Measurements from ENCODE around the gene GRN.
"Not testable (repeated sequence)": the region's sequence is repeated elsewhere in the genome, so short reads cannot be mapped to it uniquely, and the experiment has no call there.

The GRN gene

GRCh38 chr17:44362459-44362948 is 17.4 kb downstream of the GRN start:
- DNase-seq: no peak

- no peak for DNase-seq
These were observed 18.0 kb downstream of the GRN start for GRCh38 chr17:44362949-44363612.

- peak; percentile 41 for DNase-seq
These were observed 18.6 kb downstream of the GRN start, which contains the start of gene FAM171A2 for GRCh38 chr17:44363613-44364159. Gene FAM171A2 (minus strand): TSS chr17:44363853. CDS start chr17:44363714, 139 bp downstream.

- DNase-seq: not testable (repeated sequence)
These were observed 19.9 kb downstream of the GRN start for GRCh38 chr17:44365051-44365450.

GRCh38 chr17:44367231-44367979 is 22.3 kb downstream of the GRN start:
- DNase-seq: no peak

GRCh38 chr17:44368391-44369243 is 23.5 kb downstream of the GRN start:
- not testable (repeated sequence) for DNase-seq

- DNase-seq: not testable (repeated sequence)
These were observed 24.4 kb downstream of the GRN start for GRCh38 chr17:44369414-44370023.

GRCh38 chr17:44372036-44372435 is 26.9 kb downstream of the GRN start:
- DNase-seq: no peak

GRCh38 chr17:44374306-44375195 is 29.4 kb downstream of the GRN start:
- no peak for DNase-seq

- DNase-seq: no peak
These were observed 30.3 kb downstream of the GRN start for GRCh38 chr17:44375196-44376017.

- DNase-seq: no peak
These were observed 31.0 kb downstream of the GRN start for GRCh38 chr17:44376124-44376523.

- no peak for DNase-seq
These were observed 31.7 kb downstream of the GRN start for GRCh38 chr17:44376779-44377178.

GRCh38 chr17:44378171-44378705 is 33.1 kb downstream of the GRN start:
- no peak for DNase-seq

- DNase-seq: no peak
These were observed 34.8 kb downstream of the GRN start for GRCh38 chr17:44379887-44380286.

- no peak for DNase-seq
These were observed 35.7 kb downstream of the GRN start for GRCh38 chr17:44380767-44381166.

- DNase-seq: no peak
These were observed 36.8 kb downstream of the GRN start for GRCh38 chr17:44381810-44382305.

- DNase-seq: no peak
These were observed 37.8 kb downstream of the GRN start for GRCh38 chr17:44382917-44383316.

GRCh38 chr17:44383363-44383762 is 38.3 kb downstream of the GRN start:
- DNase-seq: no peak

GRCh38 chr17:44383861-44384260 is 38.8 kb downstream of the GRN start:
- DNase-seq: no peak

GRCh38 chr17:44384281-44384822 is 39.2 kb downstream of the GRN start:
- no peak for DNase-seq
